HG03066 (cell line): ENCODE results near the gene LFNG.

Experiments
- ATAC-seq: cut with Tn5 transposase; IDR thresholded peaks from one replicate; pipeline ENCODE4 v1.9.1; 2021; ENCODE audit warnings: low read depth; ENCODE audit not compliant: unreplicated experiment

LFNG gene

GRCh38 chr7:2566348-2566889, 46.8 kb downstream of the LFNG start:
- no peak for ATAC-seq

GRCh38 chr7:2566890-2567678, 47.5 kb downstream of the LFNG start:
- ATAC-seq: peak; percentile 84

- ATAC-seq: peak; percentile 32
Observed at GRCh38 chr7:2567679-2568278, 48.2 kb downstream of the LFNG start.

- ATAC-seq: no peak
Observed at GRCh38 chr7:2568521-2569223, 49.1 kb downstream of the LFNG start.

GRCh38 chr7:2569421-2569820, 49.8 kb downstream of the LFNG start:
- ATAC-seq: no peak

GRCh38 chr7:2570021-2570420, 50.4 kb downstream of the LFNG start:
- no peak for ATAC-seq

- no peak for ATAC-seq
Observed at GRCh38 chr7:2571409-2571808, 51.8 kb downstream of the LFNG start.

GRCh38 chr7:2572101-2572842, 52.7 kb downstream of the LFNG start:
- ATAC-seq: no peak

GRCh38 chr7:2573761-2574160, 54.2 kb downstream of the LFNG start:
- no peak for ATAC-seq

GRCh38 chr7:2575046-2575732, 55.6 kb downstream of the LFNG start:
- no peak for ATAC-seq

GRCh38 chr7:2575733-2576340, 56.3 kb downstream of the LFNG start:
- ATAC-seq: no peak

- ATAC-seq: no peak
Observed at GRCh38 chr7:2576742-2577491, 57.3 kb downstream of the LFNG start.
